Measurements from ENCODE around the gene MRGPRE. TPM values are rescaled to one million over a fixed set of nuclear protein-coding genes. Genes with fewer than 3 reads are reported as not detected.

The MRGPRE gene
- total RNA-seq, 4 donors from 2014 or later, result not detected

DNA sequence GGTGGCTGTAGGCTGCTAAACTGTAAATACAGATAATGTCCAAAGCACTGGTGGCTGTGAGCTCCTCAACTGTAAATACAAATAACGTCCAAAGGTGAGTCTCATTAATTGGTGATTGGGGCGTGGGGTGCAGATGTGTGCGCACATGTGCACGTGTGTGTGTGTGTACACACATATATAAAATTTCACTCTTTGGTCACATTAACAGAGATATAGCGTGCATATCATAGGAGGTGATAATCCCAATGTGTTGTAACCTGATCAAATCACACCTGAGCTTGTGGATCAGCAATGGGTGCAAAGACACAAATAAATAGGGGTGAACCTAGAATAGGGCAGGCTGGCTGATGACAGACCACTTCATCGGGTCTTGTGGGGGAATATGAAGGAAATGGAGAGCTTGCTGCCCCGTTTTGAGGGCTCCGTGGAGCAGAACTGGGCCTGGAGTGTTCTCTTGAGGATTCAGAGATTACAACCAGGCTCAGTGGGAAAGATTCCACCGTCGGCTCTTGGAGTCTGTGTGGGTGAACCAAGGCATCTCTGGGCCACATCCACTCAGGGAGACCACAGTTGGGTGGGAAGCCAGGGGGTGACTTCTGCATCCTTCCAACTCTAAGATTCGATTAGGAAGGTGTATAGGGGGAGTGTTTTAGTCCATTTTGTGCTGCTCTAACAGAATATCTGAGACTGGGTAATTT, 42.2 kb downstream of the MRGPRE start:
- intact Hi-C loops (cut with DNase I; ENCODE audit: low total_unique reads), result no loop called here
- WGBS, 2 donors, result 86 to 87% methylated on average over 11 of the region's 11 CpGs
- peak in 1 of 2 donors; percentile 15 for DNase-seq (ENCODE audit: low spot score in 2 of 2)
- no peak overlapping the region for H3K4me3 ChIP-seq (ENCODE audit: low read depth, poor library complexity, severe bottlenecking)
- TF ChIP-seq CTCF (IDR thresholded peaks at IDR 0.05) (no peak), POLR2A (IDR thresholded peaks at IDR 0.05) (no peak)

GRCh38 chr11:3189196-3189843, 42.9 kb downstream of the MRGPRE start:
- 72 to 78% methylated on average over 13 to 15 of the region's 15 CpGs for WGBS, 2 donors
- intact Hi-C loops (cut with DNase I; ENCODE audit: low total_unique reads), result no loop called here
- DNase-seq (ENCODE audit: low spot score in 2 of 2), result peak in 1 of 2 donors; percentile 62
- H3K4me3 ChIP-seq (ENCODE audit: low read depth, poor library complexity, severe bottlenecking), result no peak overlapping the region
- TF ChIP-seq CTCF (IDR thresholded peaks at IDR 0.05), result no peak
- TF ChIP-seq POLR2A (IDR thresholded peaks at IDR 0.05), result no peak

GRCh38 chr11:3188496-3189195, 43.6 kb downstream of the MRGPRE start:
- intact Hi-C loops (cut with DNase I; ENCODE audit: low total_unique reads), result no loop called here
- TF ChIP-seq CTCF (IDR thresholded peaks at IDR 0.05) (no peak), POLR2A (IDR thresholded peaks at IDR 0.05) (no peak)
- 88 to 92% methylated on average over 17 of the region's 17 CpGs for WGBS, 2 donors
- no peak overlapping the region for H3K4me3 ChIP-seq (ENCODE audit: low read depth, poor library complexity, severe bottlenecking)
- DNase-seq (ENCODE audit: low spot score in 2 of 2), result peak in 1 of 2 donors; percentile 54

GRCh38 chr11:3186166-3186953, 45.9 kb downstream of the MRGPRE start:
- TF ChIP-seq CTCF (IDR thresholded peaks at IDR 0.05) (no peak), POLR2A (IDR thresholded peaks at IDR 0.05) (no peak)
- WGBS, 2 donors, result 80 to 89% methylated on average over 10 to 11 of the region's 11 CpGs
- no peak overlapping the region for H3K4me3 ChIP-seq (ENCODE audit: low read depth, poor library complexity, severe bottlenecking)
- DNase-seq (ENCODE audit: low spot score in 2 of 2), result peak in 1 of 2 donors; percentile 36
- intact Hi-C loops (cut with DNase I; ENCODE audit: low total_unique reads), result no loop called here

- no peak overlapping the region for H3K4me3 ChIP-seq (ENCODE audit: low read depth, poor library complexity, severe bottlenecking)
- TF ChIP-seq POLR2A (IDR thresholded peaks at IDR 0.05), result no peak
- no peak for TF ChIP-seq CTCF (IDR thresholded peaks at IDR 0.05)
- intact Hi-C loops (cut with DNase I; ENCODE audit: low total_unique reads), result no loop called here
- no peak for DNase-seq (ENCODE audit: low spot score in 2 of 2)
- 82 to 83% methylated on average over 11 of the region's 11 CpGs for WGBS, 2 donors
Measured at GRCh38 chr11:3184732-3185347, 47.4 kb downstream of the MRGPRE start.

All from lower leg skin (tissue), 4 donors.